ENCODE results near the gene GSDME. TPM values are rescaled to one million over a fixed set of nuclear protein-coding genes. Genes with fewer than 3 reads are reported as not detected.

The GSDME gene
- total and polyA plus RNA-seq, 8 donors: 0.43 to 7.1 (median 1.5) TPM

DNA sequence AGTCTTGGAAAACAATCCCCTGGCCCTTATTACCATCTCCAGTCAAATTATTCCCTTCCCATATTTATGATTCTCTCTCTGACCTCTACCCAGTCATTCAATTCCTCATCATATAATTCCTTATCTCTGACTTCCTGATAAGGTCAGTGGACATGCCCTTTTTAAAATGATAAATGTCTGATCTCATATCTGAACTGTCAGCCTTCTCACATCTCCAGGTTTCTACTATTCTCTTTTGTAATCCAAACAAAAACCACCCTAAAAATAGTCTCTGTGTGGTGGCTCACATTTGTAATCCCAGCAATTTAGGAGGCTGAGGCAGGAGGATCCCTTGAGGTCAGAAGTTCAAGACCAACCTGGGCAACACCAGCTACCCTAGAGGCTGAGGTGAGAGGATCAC, 11.9 kb downstream of the GSDME start:
- ATAC-seq (no peak), DNase-seq (no peak), FAIRE-seq (no peak)

DNA sequence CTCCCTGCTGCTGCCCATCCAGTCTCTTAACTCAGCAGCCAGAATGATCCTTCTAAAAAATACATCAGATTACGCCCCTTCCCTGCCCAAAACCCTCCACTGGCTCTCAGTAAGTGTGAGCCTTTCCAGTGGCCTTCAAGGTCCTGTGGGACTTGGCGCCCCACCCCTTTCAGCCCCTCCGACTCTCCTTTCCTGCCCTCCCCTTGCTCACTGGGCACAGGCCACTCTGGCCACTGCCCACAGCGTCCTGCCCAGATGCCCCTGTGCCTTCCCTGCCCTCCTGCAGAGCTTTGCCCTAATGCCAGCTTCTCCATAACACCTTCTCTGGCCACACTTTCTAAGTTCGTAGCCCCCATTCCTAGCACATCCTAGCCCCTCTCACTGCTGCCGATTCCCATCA, 13.8 kb downstream of the GSDME start:
- Histone ChIP-seq H3K36me3 (no peaks in the 10 kb centered on the region), H3K27ac (no peak overlapping the region), H3K4me3 (no peak overlapping the region), H3K4me1 (no peaks in the 10 kb centered on the region), H3K9me3 (no peaks in the 10 kb centered on the region), H3K27me3 (no peaks in the 10 kb centered on the region)
- ATAC-seq (no peak), FAIRE-seq (no peak), DNase-seq (no peak)
- intact Hi-C loops (cut with DNase I): no loop called here
- TF ChIP-seq, protein P1, sequence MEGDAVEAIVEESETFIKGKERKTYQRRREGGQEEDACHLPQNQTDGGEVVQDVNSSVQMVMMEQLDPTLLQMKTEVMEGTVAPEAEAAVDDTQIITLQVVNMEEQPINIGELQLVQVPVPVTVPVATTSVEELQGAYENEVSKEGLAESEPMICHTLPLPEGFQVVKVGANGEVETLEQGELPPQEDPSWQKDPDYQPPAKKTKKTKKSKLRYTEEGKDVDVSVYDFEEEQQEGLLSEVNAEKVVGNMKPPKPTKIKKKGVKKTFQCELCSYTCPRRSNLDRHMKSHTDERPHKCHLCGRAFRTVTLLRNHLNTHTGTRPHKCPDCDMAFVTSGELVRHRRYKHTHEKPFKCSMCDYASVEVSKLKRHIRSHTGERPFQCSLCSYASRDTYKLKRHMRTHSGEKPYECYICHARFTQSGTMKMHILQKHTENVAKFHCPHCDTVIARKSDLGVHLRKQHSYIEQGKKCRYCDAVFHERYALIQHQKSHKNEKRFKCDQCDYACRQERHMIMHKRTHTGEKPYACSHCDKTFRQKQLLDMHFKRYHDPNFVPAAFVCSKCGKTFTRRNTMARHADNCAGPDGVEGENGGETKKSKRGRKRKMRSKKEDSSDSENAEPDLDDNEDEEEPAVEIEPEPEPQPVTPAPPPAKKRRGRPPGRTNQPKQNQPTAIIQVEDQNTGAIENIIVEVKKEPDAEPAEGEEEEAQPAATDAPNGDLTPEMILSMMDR (IDR thresholded peaks at IDR 0.05): no peak
- WGBS, 2 donors: 81 to 84% methylated on average over 6 of the region's 6 CpGs

More for the DNA sequence above, 11.9 kb downstream of the GSDME start:
- H3K4me3 ChIP-seq: no peak overlapping the region
- H3K27me3 ChIP-seq: no peaks in the 10 kb centered on the region
- intact Hi-C loops (cut with DNase I): no loop called here
- H3K36me3 ChIP-seq: no peaks in the 10 kb centered on the region
- TF ChIP-seq, protein P1 (IDR thresholded peaks at IDR 0.05): no peak
- H3K9me3 ChIP-seq: no peaks in the 10 kb centered on the region
- H3K4me1 ChIP-seq: no peaks in the 10 kb centered on the region
- no peak overlapping the region for H3K27ac ChIP-seq

DNA sequence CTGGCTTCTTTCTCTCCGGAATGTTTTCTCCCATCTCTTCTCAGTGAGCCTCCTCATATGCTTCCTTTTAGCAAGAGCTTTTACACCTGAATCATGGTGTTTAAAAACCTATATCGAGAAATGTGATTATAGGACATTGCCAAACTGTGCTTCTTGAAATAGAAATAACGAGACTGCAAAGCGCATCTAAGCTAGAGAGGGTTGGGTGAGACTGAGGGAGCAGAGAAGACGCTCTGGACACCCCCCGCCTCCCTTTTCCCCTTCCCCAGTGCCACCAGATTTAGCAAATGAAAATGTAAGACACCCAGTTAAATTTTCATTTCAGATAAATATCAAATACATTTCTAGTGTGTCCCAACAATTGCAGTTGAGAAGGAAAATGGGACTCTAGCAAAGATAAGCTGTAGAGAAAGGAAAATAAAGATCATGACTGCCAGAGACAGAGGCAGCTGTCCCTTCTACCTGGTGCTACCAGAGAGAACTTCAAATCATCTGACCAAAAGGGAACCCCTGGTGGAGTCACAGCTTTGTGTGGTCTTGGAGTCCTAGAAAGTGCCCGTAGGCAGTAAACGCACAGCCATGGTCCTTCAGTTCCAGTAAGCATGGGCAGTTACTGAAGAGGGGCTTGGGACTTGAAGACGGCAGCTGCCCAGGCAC, 14.6 kb downstream of the GSDME start:
- FAIRE-seq: no peak
- H3K36me3 ChIP-seq: no peaks in the 10 kb centered on the region
- no peak overlapping the region for H3K27ac ChIP-seq
- ATAC-seq: no peak
- WGBS, 2 donors: 85 to 94% methylated on average over 9 of the region's 9 CpGs
- H3K27me3 ChIP-seq: no peaks in the 10 kb centered on the region
- no peak overlapping the region for H3K4me3 ChIP-seq
- no peaks in the 10 kb centered on the region for H3K9me3 ChIP-seq
- no peak for DNase-seq
- TF ChIP-seq, protein P1 (IDR thresholded peaks at IDR 0.05): no peak
- no peaks in the 10 kb centered on the region for H3K4me1 ChIP-seq
- intact Hi-C loops (cut with DNase I): no loop called here

DNA sequence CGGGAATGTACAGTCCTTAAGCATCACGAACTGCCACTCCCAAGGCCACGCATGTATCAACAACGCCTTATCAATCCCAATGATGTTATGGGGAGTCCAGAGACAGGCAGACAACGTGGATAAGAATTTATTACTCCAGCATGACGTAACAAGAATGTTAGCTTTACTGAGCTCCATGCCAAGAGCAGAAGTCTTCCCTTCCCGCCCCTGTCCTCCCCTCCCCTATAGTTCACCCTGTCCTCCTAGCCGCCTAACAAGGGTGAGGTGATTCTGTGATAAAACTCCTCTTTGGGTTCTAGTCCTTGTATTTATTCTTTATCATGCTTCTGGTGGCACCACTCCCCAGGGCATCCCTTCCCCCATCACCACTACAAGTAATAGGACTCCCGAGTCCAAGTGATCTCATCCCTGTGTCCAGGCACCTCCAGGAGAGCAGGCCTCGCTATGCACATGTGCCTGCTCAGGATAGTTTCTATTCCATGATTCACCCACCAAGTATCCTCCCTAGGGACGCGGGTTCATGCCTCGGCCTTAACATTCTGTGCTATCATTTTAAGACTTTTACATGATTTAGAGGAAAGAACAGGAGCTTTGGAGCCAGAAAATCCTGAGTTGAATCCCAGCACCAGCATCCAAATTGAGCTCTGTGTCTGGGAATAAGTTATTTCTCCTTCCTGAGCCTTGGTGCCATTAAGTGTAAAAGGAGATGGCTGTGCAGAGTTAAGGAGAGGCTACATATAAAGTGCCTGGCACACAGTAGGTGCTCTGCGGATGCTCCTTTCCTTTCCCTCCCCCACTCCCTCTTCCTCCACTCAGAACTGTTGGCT, 15.4 kb downstream of the GSDME start:
- DNase-seq: no peak
- Histone ChIP-seq H3K27ac (no peak overlapping the region), H3K27me3 (no peaks in the 10 kb centered on the region), H3K4me3 (no peak overlapping the region), H3K36me3 (no peaks in the 10 kb centered on the region), H3K9me3 (no peaks in the 10 kb centered on the region), H3K4me1 (no peaks in the 10 kb centered on the region)
- ATAC-seq: peak in 3 of 4 donors; percentile 42 to 63 (median 56)
- intact Hi-C loops (cut with DNase I): no loop called here
- 64 to 66% methylated on average over 14 of the region's 14 CpGs for WGBS, 2 donors
- TF ChIP-seq, protein P1 (IDR thresholded peaks at IDR 0.05): no peak
- no peak for FAIRE-seq

DNA sequence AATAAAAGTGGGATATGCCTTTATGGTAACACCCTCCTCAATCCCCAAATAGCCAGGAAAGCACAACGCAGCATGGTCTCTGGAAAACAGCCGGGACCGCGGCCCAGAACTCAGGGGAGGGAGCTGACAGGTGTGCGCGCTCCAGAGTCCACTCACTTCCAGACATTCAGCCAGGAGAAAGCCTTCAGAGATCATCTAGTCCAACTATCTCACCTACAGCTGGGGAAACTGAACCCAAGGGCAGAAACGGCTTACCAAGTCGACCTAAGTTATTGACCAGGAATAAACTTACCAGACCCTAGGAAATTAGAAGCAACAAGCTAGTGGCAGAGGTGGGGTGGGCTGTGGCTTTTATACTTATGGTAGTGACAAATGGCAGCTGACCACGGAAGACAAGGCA, 16.4 kb downstream of the GSDME start:
- TF ChIP-seq, protein P1 (IDR thresholded peaks at IDR 0.05): no peak
- no peak for FAIRE-seq
- Histone ChIP-seq H3K9me3 (no peaks in the 10 kb centered on the region), H3K36me3 (no peaks in the 10 kb centered on the region), H3K27me3 (no peaks in the 10 kb centered on the region), H3K4me1 (no peaks in the 10 kb centered on the region), H3K4me3 (no peak overlapping the region), H3K27ac (no peak overlapping the region)
- intact Hi-C loops (cut with DNase I): no loop called here
- 90 to 97% methylated on average over 9 of the region's 9 CpGs for WGBS, 2 donors
- DNase-seq: no peak
- no peak for ATAC-seq

Data from pancreas (tissue), 10 donors.